LoVo (cell line): ENCODE data around the gene PAX8.
"Not testable (repeated sequence)": the region's sequence is repeated elsewhere in the genome, so short reads cannot be mapped to it uniquely, and the experiment has no call there.

Source experiments
- DNase-seq: peaks from one replicate; pipeline ENCODE4 v3.0.0-alpha.2; 2016; ENCODE audit warnings: low spot score

Gene PAX8

DNA sequence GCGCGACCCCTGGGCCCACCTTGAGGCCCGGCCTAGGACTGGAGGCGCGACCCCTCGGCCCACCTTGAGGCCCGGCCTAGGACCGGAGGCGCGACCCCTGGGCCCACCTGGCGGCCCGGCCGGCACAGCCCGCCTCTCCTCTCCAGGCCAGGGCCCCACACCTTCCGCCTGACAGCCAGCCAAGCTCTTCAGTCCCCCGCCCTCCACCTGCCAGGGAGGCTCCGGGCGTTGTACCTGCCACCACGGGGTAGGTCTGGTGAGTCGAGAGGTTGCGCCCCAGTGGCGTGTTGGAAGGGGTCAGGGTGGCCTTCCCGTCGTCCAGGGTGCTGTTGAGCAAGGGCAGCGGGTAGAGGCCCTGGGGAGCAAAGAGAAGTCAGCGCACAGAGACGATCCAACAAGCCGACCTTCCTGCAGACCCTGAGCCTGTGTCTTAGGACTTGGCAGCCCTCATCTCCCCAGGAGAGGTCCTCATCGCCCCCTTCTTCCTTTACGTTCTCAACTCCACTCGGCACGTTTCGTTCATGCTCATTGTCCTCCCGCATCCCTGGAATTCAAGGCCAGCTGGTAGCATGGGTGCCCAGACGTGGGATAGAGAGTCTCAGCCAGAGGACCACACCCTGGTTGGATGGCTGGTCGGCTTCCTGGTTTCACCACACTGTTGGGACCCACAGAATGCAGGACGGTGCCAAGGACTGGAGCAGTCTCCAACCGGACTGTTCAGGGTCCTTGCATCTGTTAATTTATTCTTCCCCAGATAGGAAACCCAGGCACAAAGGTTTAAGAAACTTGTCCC is 42.2 kb downstream of the PAX8 start:
- DNase-seq = no peak

DNA sequence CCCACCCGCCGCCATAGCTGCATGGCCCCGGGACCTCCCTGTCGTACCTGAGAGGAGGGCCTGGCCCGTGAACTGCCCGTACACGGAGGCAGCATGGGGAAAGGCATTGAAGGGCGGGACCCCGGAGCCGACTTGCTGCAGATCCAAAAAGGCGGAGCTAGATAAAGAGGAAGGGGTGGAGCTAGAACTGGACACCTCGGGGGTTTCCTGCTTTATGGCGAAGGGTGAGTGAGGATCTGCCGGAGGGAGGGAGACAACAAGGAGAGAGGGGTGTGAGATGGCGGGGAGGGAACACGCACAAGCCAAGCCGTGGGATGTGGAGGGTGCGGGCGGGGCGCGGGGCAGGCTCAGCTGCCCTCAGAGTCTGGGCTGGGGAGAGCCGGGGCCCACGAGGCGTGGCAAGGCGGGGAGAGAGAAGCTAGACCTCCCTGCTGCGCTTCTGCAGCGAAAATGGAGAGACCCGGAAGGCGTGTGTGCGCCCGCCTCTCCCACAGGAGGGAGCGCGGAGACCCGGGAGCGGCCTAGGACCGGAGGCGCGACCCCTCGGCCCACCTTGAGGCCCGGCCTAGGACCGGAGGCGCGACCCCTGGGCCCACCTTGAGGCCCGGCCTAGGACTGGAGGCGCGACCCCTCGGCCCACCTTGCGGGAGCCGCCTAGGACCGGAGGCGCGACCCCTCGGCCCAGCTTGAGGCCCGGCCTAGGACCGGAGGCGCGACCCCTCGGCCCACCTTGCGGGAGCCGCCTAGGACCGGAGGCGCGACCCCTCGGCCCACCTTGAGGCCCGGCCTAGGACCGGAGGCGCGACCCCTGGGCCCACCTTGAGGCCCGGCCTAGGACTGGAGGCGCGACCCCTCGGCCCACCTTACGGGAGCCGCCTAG is 43.1 kb downstream of the PAX8 start:
- DNase-seq = not testable (repeated sequence)

DNA sequence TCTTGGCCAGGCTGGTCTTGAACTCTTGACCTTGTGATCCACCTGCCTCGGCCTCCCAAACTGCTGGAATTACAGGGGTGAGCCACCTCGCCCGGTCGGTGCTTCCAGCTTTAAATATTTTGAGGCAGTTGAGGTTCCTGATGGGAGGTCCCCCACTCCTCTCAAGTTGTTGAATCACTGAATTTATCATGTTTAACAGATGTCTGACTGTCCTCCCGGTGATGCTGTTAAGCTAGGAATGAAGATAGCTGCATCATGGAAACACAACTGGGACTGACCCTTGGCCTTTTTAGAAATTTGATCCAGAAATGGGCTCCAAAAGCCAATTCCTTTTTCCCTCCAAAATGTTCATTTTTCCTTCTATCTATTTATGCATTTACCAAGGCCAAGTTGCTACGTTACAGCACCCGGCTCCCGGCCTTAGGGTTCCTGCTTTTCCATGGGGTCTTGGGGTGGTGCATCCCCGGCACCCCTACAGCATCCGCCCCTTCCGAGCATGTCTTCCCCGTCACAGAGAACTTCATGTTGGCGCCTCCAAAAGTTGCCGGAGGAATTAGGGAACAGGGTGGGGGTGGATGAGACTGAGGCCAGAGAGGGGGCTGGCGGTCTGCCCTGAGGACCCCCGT is 43.9 kb downstream of the PAX8 start:
- DNase-seq = no peak

DNA sequence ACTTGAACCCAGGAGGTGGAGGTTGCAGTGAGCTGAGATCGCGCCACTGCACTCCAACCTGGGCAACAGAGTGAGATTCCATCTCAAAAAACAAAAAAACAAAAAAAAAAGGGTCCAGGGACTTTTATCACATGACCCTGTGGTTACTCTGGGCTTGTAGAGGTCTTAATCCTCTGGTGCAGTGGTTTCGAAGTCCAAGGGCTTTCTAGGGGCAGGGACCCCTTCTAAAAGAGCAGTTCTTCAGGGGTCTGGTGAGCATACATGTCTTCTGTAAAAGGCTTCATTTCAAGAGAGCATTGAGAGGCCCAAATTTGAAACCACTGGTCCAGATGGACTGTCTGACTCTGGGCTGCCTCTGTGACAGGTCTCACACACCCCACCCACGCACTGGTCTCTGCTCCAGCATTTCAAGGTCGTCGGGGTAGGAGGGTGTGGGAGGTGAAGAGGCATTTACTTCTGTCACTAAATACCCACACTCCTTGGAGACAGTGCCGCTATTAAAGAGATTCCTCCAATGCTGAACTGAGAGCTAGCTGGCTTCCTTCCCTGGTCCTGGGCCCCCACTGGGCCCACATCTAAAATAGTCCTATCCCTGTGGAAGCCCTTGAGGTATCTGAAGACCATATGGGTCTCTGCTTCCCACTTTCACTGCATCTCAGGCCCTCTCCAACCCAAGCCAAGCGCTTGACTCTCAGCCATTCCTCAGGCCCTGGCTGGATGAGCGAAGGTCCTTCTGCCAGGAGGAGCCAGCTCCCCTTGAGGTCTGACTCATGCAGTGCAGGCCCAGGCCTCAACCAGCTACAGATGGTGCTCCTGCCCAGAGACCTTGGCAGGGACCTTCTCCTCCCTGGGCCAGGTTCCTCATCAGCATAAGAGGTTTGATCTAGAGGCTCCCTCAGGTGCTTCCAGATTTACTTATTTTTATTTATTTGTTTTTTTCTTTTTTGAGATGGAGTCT is 44.8 kb downstream of the PAX8 start:
- DNase-seq = no peak

DNA sequence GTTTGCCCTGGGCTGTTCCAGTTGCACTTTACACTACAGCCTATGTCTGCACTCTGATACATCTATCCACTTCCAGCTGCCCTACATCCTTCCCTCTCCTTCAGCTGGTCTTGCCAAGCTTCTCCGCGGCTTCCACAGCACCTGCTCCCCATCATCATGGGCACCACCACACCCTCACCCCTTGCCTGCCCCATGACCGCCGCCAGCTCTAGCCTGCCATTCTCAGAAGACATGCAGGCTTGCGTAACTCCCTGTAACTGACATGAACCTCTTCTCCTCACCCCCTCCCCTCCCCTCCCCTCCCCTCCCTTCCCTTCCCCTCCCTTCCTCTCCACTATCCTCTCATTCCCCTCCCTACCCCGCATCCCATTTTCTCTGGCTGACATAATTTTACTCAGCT is 46.0 kb downstream of the PAX8 start:
- no peak for DNase-seq

DNA sequence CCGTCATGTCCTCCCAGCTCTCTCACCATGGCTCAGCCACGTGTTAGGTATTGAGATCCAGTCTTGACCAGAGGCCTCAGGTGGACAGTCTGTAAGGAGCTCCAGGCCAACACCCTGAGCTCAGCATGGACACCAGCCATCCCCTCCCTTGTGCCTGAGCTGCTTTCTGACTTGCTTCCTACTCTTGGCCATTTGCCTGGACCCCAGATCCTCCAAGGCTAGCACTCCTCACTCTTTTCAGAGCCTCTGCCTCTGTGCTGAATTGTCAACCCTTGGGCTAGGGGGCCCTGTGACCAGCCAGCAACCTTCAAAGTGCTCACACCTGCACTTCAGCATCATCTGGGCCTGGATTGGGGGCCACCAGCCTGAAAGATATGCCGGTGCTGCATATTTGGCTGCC is 46.6 kb downstream of the PAX8 start:
- DNase-seq = no peak

GRCh38 chr2:113231064-113231463 is 47.7 kb downstream of the PAX8 start:
- no peak for DNase-seq

DNA sequence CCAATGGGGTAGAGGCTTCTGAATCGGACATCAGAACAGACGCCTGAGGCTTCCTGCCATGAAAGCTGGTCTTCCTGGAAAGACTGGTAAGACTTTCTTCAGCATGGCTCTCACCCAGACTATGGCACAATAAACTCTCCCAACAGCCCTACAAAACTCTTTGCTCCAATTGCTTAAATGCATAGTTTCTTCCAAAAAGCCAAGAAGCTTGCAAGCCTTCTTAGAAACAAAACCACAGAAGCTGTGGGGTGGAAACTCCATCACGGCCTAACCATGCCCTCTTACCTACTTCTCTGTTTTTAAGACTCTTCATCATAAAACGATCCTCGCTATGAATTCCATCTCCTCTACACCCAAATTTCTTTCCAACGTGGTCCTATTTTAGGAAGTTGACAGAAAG is 48.2 kb downstream of the PAX8 start:
- DNase-seq = no peak

- DNase-seq = no peak
Measured at GRCh38 chr2:113229795-113230194, 48.9 kb downstream of the PAX8 start.

GRCh38 chr2:113228991-113229716 is 49.6 kb downstream of the PAX8 start:
- DNase-seq = no peak

DNA sequence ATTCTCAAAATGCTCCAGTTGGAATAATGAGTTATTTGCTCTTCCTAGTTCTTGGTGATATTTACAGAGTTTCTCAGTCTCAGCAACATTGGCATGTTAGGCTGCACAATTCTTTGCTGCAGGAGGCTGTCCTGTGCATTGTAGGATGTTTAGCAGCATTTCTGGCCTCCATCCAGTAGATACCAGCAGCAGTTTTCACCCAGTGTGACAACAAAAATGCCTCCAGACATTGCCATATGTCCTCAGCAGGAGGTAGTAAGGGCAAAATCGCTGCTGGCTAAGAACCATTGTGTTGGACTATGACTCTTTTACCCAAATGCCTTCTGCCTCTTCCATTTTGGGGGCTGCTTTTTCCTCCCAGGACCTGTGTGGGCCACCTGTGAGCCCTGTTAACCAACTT is 50.4 kb downstream of the PAX8 start:
- no peak for DNase-seq

- no peak for DNase-seq
Measured at GRCh38 chr2:113227698-113228097, 51.0 kb downstream of the PAX8 start.

GRCh38 chr2:113227290-113227689 is 51.4 kb downstream of the PAX8 start:
- no peak for DNase-seq

- DNase-seq = no peak
Measured at GRCh38 chr2:113226462-113226861, 52.3 kb downstream of the PAX8 start.

GRCh38 chr2:113225263-113226259 is 53.2 kb downstream of the PAX8 start:
- DNase-seq = no peak

DNA sequence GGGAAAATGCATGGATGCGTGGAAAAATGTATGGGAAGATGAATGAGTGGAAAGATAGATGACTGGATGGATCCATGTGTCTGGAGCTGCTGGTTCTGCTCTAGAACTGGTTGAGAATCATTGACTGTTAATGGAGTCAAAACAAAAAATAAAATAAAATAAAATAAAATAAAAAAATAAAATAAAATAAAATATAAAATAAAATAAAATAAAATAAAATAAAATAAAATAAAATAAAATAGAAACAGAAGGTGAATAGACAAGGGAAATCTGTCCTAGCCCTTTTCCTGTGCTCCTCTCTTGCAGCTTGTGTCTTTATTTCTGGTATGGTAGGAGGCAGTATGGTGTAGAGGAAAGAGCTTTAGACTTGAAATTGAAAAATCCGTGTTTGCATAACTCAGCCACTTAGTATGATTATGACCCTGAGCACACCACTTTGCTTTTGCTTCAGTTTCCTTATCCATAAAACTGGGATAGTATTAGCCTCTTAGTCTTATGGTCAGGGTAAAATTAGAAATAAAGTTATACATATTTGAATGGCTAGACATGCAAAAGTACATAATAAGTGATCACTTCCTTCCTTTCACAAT is 54.0 kb downstream of the PAX8 start:
- no peak for DNase-seq

DNA sequence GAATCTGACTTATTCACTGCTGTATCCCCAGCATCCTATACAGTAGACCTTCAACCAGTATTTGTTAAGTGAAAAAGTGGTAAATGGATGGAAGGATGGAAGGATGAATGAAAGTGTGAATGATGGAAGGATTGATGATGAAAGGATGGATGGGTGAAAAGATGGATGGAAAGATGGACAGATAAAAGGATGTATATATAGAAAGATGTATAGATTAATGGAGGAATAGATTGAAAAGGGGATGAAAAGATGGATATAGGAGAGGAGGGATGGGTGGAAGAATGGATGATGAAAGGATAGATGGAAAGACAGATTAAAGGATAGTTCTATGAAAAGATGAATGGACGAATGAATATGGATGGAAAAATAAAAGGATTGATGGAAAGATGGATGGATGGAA is 54.9 kb downstream of the PAX8 start:
- no peak for DNase-seq

GRCh38 chr2:113221846-113222245 is 56.9 kb downstream of the PAX8 start:
- DNase-seq = no peak

- DNase-seq = no peak
Measured at GRCh38 chr2:113220970-113221708, 57.6 kb downstream of the PAX8 start.
